WERI-Rb-1 (cell line): ENCODE measurements around the gene MYO1F.

ENCODE experiments used
- DNase-seq: peaks from one replicate; pipeline ENCODE4 v3.0.0-alpha.2; 2020
- H3K27ac ChIP-seq: fragments of 250-450 bp; sonication (Bioruptor Pico); 2 replicates; pipeline ENCODE4 v1.5.1; 2020; ENCODE audit warnings: mild to moderate bottlenecking, moderate library complexity
- H3K27me3 ChIP-seq: fragments of 250-450 bp; sonication (Bioruptor Pico); 2 replicates; pipeline ENCODE4 v1.5.1; 2021; ENCODE audit warnings: mild to moderate bottlenecking, low read depth, moderate library complexity; ENCODE audit not compliant: insufficient read depth, severe bottlenecking
- H3K36me3 ChIP-seq: fragments of 250-450 bp; sonication (Bioruptor Pico); 2 replicates; pipeline ENCODE4 v1.5.1; 2020; ENCODE audit warnings: mild to moderate bottlenecking, moderate library complexity
- H3K4me3 ChIP-seq: 2 replicates; pipeline ENCODE4 v1.5.1; 2011; ENCODE audit warnings: low read depth, mild to moderate bottlenecking, control low read depth, low read length
- H3K9me3 ChIP-seq: fragments of 250-450 bp; sonication (Bioruptor Pico); 2 replicates; pipeline ENCODE4 v1.5.1; 2021; ENCODE audit warnings: mild to moderate bottlenecking, moderate library complexity; ENCODE audit not compliant: severe bottlenecking
- CTCF ChIP-seq: IDR thresholded peaks from 2 replicates; pipeline ENCODE4 v1.5.1; 2011; ENCODE audit warnings: low read depth, mild to moderate bottlenecking, control low read depth, inconsistent platforms, low read length

MYO1F gene

GRCh38 chr19:8505680-8506401, 71.4 kb downstream of the MYO1F start:
- Histone ChIP-seq H3K27me3 (no peaks in the 10 kb centered on the region), H3K4me3 (peak overlapping the region; percentile 71), H3K36me3 (no peaks in the 10 kb centered on the region), H3K9me3 (no peaks in the 10 kb centered on the region), H3K27ac (peak overlapping the region; percentile 93)
- TF ChIP-seq CTCF, result peak; percentile 83
- peak; percentile 91 for DNase-seq

- Histone ChIP-seq H3K27ac (no peak overlapping the region), H3K9me3 (no peaks in the 10 kb centered on the region), H3K27me3 (no peaks in the 10 kb centered on the region), H3K36me3 (no peaks in the 10 kb centered on the region), H3K4me3 (no peak overlapping the region)
- no peak for DNase-seq
- no peak for TF ChIP-seq CTCF
These were observed 72.3 kb downstream of the MYO1F start for GRCh38 chr19:8504919-8505318.

- no peak overlapping the region for H3K4me3 ChIP-seq
- no peaks in the 10 kb centered on the region for H3K27me3 ChIP-seq
- no peak for DNase-seq
- no peak for TF ChIP-seq CTCF
- no peaks in the 10 kb centered on the region for H3K36me3 ChIP-seq
- no peaks in the 10 kb centered on the region for H3K9me3 ChIP-seq
- no peak overlapping the region for H3K27ac ChIP-seq
These were observed 73.1 kb downstream of the MYO1F start for GRCh38 chr19:8504171-8504570.

- no peaks in the 10 kb centered on the region for H3K27me3 ChIP-seq
- no peaks in the 10 kb centered on the region for H3K36me3 ChIP-seq
- no peak overlapping the region for H3K4me3 ChIP-seq
- DNase-seq, result no peak
- TF ChIP-seq CTCF, result no peak
- no peaks in the 10 kb centered on the region for H3K9me3 ChIP-seq
- no peak overlapping the region for H3K27ac ChIP-seq
These were observed 73.7 kb downstream of the MYO1F start for GRCh38 chr19:8503510-8503909.

GRCh38 chr19:8501981-8502380, 75.3 kb downstream of the MYO1F start:
- no peaks in the 10 kb centered on the region for H3K36me3 ChIP-seq
- H3K27ac ChIP-seq, result no peak overlapping the region
- no peak overlapping the region for H3K4me3 ChIP-seq
- H3K27me3 ChIP-seq, result no peaks in the 10 kb centered on the region
- no peaks in the 10 kb centered on the region for H3K9me3 ChIP-seq
- TF ChIP-seq CTCF, result no peak
- DNase-seq, result no peak

GRCh38 chr19:8501516-8501915, 75.7 kb downstream of the MYO1F start:
- no peak for TF ChIP-seq CTCF
- Histone ChIP-seq H3K27ac (no peak overlapping the region), H3K27me3 (no peaks in the 10 kb centered on the region), H3K36me3 (no peaks in the 10 kb centered on the region), H3K9me3 (no peaks in the 10 kb centered on the region), H3K4me3 (no peak overlapping the region)
- DNase-seq, result no peak
